ENCODE data around the gene BAX. TPM values are rescaled to one million over a fixed set of nuclear protein-coding genes. Genes with fewer than 3 reads are reported as not detected.
A peak's percentile ranks its signal among the peaks of the same experiment; 100 is the strongest.

BAX gene
- total and polyA plus RNA-seq, 2 of the 13 experiments (the other 11 are each of a cell fraction or from before 2014, with no cell fraction given), result 139 to 176 TPM

GRCh38 chr19:48963371-48964204 lies 8.9 kb downstream of the BAX start (continued):
- TF ChIP-seq, protein P1, sequence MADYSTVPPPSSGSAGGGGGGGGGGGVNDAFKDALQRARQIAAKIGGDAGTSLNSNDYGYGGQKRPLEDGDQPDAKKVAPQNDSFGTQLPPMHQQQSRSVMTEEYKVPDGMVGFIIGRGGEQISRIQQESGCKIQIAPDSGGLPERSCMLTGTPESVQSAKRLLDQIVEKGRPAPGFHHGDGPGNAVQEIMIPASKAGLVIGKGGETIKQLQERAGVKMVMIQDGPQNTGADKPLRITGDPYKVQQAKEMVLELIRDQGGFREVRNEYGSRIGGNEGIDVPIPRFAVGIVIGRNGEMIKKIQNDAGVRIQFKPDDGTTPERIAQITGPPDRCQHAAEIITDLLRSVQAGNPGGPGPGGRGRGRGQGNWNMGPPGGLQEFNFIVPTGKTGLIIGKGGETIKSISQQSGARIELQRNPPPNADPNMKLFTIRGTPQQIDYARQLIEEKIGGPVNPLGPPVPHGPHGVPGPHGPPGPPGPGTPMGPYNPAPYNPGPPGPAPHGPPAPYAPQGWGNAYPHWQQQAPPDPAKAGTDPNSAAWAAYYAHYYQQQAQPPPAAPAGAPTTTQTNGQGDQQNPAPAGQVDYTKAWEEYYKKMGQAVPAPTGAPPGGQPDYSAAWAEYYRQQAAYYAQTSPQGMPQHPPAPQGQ (CRISPR knock-in tag; IDR thresholded peaks at IDR 0.05; ENCODE audit: borderline replicate concordance), result no peak
- TF ChIP-seq, protein P2, sequence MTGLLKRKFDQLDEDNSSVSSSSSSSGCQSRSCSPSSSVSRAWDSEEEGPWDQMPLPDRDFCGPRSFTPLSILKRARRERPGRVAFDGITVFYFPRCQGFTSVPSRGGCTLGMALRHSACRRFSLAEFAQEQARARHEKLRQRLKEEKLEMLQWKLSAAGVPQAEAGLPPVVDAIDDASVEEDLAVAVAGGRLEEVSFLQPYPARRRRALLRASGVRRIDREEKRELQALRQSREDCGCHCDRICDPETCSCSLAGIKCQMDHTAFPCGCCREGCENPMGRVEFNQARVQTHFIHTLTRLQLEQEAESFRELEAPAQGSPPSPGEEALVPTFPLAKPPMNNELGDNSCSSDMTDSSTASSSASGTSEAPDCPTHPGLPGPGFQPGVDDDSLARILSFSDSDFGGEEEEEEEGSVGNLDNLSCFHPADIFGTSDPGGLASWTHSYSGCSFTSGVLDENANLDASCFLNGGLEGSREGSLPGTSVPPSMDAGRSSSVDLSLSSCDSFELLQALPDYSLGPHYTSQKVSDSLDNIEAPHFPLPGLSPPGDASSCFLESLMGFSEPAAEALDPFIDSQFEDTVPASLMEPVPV (CRISPR knock-in tag; IDR thresholded peaks at IDR 0.05), result peak; percentile 95
- TF ChIP-seq PREB (CRISPR knock-in tag; IDR thresholded peaks at IDR 0.05) (no peak), KDM6A (CRISPR knock-in tag; IDR thresholded peaks at IDR 0.05; ENCODE audit: low read depth) (peak; percentile 98), ZNF276 (CRISPR knock-in tag; IDR thresholded peaks at IDR 0.05; ENCODE audit: low read depth) (peak; percentile 43; the same call in 1 of the 2 replicates), ERF (CRISPR knock-in tag; IDR thresholded peaks at IDR 0.05) (peak; percentile 75; the same call in 1 of the 2 replicates), PCBP2 (optimal IDR thresholded peaks at IDR 0.05; ENCODE audit: low read depth, low read length, poor library complexity, severe bottlenecking) (peak; percentile 67), FOXK1 (CRISPR knock-in tag; IDR thresholded peaks at IDR 0.05; ENCODE audit: borderline replicate concordance, low read depth) (peak; percentile 69), GATAD1 (CRISPR knock-in tag; IDR thresholded peaks at IDR 0.05) (peak; percentile 56; the same call in 1 of the 2 replicates), ZNF383 (CRISPR knock-in tag; IDR thresholded peaks at IDR 0.05; ENCODE audit: borderline replicate concordance) (no peak), NFIB (CRISPR knock-in tag; IDR thresholded peaks at IDR 0.05; ENCODE audit: borderline replicate concordance) (no peak), ATF7 (IDR thresholded peaks at IDR 0.05) (peak; percentile 75), ATF7 (CRISPR knock-in tag; IDR thresholded peaks at IDR 0.05) (peak; percentile 99), DNMT3B (CRISPR knock-in tag; conservative IDR thresholded peaks at IDR 0.05) (peak; percentile 81; the same call in 1 of the 2 replicates)
- TF ChIP-seq, protein P3, sequence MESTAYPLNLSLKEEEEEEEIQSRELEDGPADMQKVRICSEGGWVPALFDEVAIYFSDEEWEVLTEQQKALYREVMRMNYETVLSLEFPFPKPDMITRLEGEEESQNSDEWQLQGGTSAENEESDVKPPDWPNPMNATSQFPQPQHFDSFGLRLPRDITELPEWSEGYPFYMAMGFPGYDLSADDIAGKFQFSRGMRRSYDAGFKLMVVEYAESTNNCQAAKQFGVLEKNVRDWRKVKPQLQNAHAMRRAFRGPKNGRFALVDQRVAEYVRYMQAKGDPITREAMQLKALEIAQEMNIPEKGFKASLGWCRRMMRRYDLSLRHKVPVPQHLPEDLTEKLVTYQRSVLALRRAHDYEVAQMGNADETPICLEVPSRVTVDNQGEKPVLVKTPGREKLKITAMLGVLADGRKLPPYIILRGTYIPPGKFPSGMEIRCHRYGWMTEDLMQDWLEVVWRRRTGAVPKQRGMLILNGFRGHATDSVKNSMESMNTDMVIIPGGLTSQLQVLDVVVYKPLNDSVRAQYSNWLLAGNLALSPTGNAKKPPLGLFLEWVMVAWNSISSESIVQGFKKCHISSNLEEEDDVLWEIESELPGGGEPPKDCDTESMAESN (CRISPR knock-in tag; conservative IDR thresholded peaks at IDR 0.05), result peak; percentile 67; the same call in 1 of the 2 replicates
- TF ChIP-seq, protein P4, sequence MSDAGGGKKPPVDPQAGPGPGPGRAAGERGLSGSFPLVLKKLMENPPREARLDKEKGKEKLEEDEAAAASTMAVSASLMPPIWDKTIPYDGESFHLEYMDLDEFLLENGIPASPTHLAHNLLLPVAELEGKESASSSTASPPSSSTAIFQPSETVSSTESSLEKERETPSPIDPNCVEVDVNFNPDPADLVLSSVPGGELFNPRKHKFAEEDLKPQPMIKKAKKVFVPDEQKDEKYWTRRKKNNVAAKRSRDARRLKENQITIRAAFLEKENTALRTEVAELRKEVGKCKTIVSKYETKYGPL (CRISPR knock-in tag; IDR thresholded peaks at IDR 0.05), result no peak
- TF ChIP-seq, protein P5, sequence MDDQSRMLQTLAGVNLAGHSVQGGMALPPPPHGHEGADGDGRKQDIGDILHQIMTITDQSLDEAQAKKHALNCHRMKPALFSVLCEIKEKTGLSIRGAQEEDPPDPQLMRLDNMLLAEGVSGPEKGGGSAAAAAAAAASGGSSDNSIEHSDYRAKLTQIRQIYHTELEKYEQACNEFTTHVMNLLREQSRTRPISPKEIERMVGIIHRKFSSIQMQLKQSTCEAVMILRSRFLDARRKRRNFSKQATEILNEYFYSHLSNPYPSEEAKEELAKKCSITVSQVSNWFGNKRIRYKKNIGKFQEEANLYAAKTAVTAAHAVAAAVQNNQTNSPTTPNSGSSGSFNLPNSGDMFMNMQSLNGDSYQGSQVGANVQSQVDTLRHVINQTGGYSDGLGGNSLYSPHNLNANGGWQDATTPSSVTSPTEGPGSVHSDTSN (CRISPR knock-in tag; IDR thresholded peaks at IDR 0.05; ENCODE audit: borderline replicate concordance), result peak; percentile 12; the same call in 1 of the 2 replicates
